Activated CD4-positive, alpha-beta T cell treated with anti-CD3 and anti-CD28 coated beads for 36 hours (primary cell): ENCODE results near the gene HP1BP3. TPM values are rescaled to one million over a fixed set of nuclear protein-coding genes. Genes with fewer than 3 reads are reported as not detected.

Experiments used
- ATAC-seq: fragments of 200-7000 bp; cut with Tn5 transposase; one replicate; pipeline ENCODE4 v1.10.0; 2021; ENCODE audit warnings: mild to moderate bottlenecking, moderate library complexity
- CTCF ChIA-PET: fragments of 350-600 bp; sonication (Branson Sonifier 250); formaldehyde crosslinking; loops from one replicate; lab custom pipeline; 2021; ENCODE audit warnings: antibody characterized with exemption; lab: Charles Lee
- POLR2A ChIA-PET: fragments of 350-600 bp; sonication (Branson Sonifier 250); formaldehyde crosslinking; loops from one replicate; lab custom pipeline; 2021; ENCODE audit warnings: antibody characterized with exemption, inconsistent platforms; lab: Charles Lee
- DNase-seq: peaks from one replicate; pipeline ENCODE4 v3.0.0-alpha.2; 2020
- H3K27ac Mint-ChIP-seq: one replicate; pipeline ENCODE4 v1.8.0; 2021; ENCODE audit warnings: mixed read lengths
- H3K27me3 Mint-ChIP-seq: one replicate; pipeline ENCODE4 v1.8.0; 2021; ENCODE audit warnings: mixed read lengths
- H3K36me3 Mint-ChIP-seq: one replicate; pipeline ENCODE4 v1.8.0; 2021; ENCODE audit warnings: low read depth, mixed read lengths
- H3K4me1 Mint-ChIP-seq: one replicate; pipeline ENCODE4 v1.8.0; 2021; ENCODE audit warnings: mixed read lengths
- H3K4me3 Mint-ChIP-seq: one replicate; pipeline ENCODE4 v1.8.0; 2021; ENCODE audit warnings: mild to moderate bottlenecking, moderate library complexity, mixed read lengths
- H3K9me3 Mint-ChIP-seq: one replicate; pipeline ENCODE4 v1.8.0; 2021; ENCODE audit warnings: low read depth, mixed read lengths
- intact Hi-C, 2 experiments: fragments of 100-400 bp; cut with DNase I in 1 of 2; cut with micrococcal nuclease in 1 of 2; formaldehyde crosslinking; loops; one replicate each; pipeline versions ENCODE4 v1.14.2 to v1.15.1; 2022 to 2024; cut with DNase I, micrococcal nuclease
- total RNA-seq, 2 experiments: library from RNA; stranded (reverse); gene quantifications; one replicate each; pipeline ENCODE4 v1.2.3, GENCODE V29; 2021

The HP1BP3 gene
- total RNA-seq, 2 experiments from 2014 or later = 232 to 269 TPM

- Mint-ChIP-seq H3K4me3 (peak within 1 kb of the TSS; percentile 74), H3K9me3 (no peaks in the 10 kb centered on the region), H3K36me3 (peaks cover 6% of the 10 kb centered on the region), H3K27me3 (peaks cover 21% of the 10 kb centered on the region), H3K4me1 (peaks cover 17% of the 10 kb centered on the region), H3K27ac (peak within 1 kb of the TSS; percentile 69)
- peak; percentile 87 for DNase-seq
- CTCF ChIA-PET = interaction anchor here (0.6 to 2.0 kb wide), 5 partner anchors 36 to 539 kb away, joined by 3 to 10 read pairs (median 4); no protein-coding TSS in a partner anchor
- ATAC-seq = peak; percentile 88
- intact Hi-C loops = loop anchor here in 1 of 2 experiments (1.0 to 2.0 kb wide), 7 partner anchors 15 to 444 kb away; partner anchors contain the start of genes DDOST, EIF4G3 and PINK1
- POLR2A ChIA-PET = interaction anchor here (0.6 kb wide), 2 partner anchors 85 to 104 kb away, joined by 3 to 5 read pairs; no protein-coding TSS in a partner anchor
Measured at GRCh38 chr1:20732588-20733359, 54.3 kb downstream of the HP1BP3 start, which contains the start of gene SH2D5. Gene SH2D5 (minus strand): TSS chr1:20732703. CDS start chr1:20728044, 4,659 bp downstream.

- H3K9me3 Mint-ChIP-seq = no peaks in the 10 kb centered on the region
- POLR2A ChIA-PET = interaction anchor here (0.6 kb wide), 2 partner anchors 86 to 104 kb away, joined by 3 to 5 read pairs; no protein-coding TSS in a partner anchor
Measured at GRCh38 chr1:20732071-20732587, 55.0 kb downstream of the HP1BP3 start.

GRCh38 chr1:20731057-20731991 is 55.8 kb downstream of the HP1BP3 start:
- CTCF ChIA-PET = no interaction called here
- Mint-ChIP-seq H3K36me3 (no peaks in the 10 kb centered on the region), H3K4me3 (peak overlapping the region; percentile 74), H3K27ac (no peak overlapping the region), H3K27me3 (peaks cover 21% of the 10 kb centered on the region), H3K4me1 (peaks cover 17% of the 10 kb centered on the region), H3K9me3 (no peaks in the 10 kb centered on the region)
- ATAC-seq = peak; percentile 13
- intact Hi-C loops = no loop called here
- POLR2A ChIA-PET = no interaction called here
- no peak for DNase-seq

More at GRCh38 chr1:20732071-20732587, 55.0 kb downstream of the HP1BP3 start:
- H3K4me1 Mint-ChIP-seq = peaks cover 17% of the 10 kb centered on the region
- peak overlapping the region; percentile 43 for H3K27ac Mint-ChIP-seq
- peaks cover 21% of the 10 kb centered on the region for H3K27me3 Mint-ChIP-seq
- CTCF ChIA-PET = interaction anchor here (0.6 kb wide), 1 partner anchor 540 kb away, joined by 4 read pairs; no protein-coding TSS in a partner anchor
- peak; percentile 71 for DNase-seq
- peak overlapping the region; percentile 74 for H3K4me3 Mint-ChIP-seq
- peaks cover under 1% of the 10 kb centered on the region for H3K36me3 Mint-ChIP-seq
- ATAC-seq = peak; percentile 48
- intact Hi-C loops = loop anchor here in 1 of 2 experiments (2.0 kb wide), 1 partner anchor 445 kb away; the partner anchor contains the start of gene EIF4G3

DNA sequence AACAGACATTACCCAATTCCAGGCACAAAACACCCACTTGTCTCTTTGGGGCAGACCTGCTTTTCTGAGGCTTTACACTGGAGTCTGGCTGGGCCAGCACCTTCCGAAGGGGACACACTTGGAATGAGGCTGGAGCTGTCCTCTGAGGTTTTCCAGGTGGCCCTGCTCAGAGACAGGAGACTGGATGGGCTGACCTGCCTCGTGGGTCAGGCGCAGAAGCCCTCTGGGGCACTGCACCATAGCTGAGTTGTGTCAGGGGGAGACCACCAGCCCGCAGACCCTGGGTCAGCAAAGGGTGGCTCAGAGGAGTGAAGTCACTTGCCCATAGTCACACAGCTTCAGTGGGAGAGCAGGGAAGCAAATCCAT is 56.4 kb downstream of the HP1BP3 start:
- DNase-seq (no peak), ATAC-seq (no peak)
- ChIA-PET CTCF (no interaction called here), POLR2A (no interaction called here)
- H3K27me3 Mint-ChIP-seq = peaks cover 21% of the 10 kb centered on the region
- H3K36me3 Mint-ChIP-seq = no peaks in the 10 kb centered on the region
- intact Hi-C loops = no loop called here
- no peak overlapping the region for H3K27ac Mint-ChIP-seq
- peaks cover 17% of the 10 kb centered on the region for H3K4me1 Mint-ChIP-seq
- no peak overlapping the region for H3K4me3 Mint-ChIP-seq
- H3K9me3 Mint-ChIP-seq = no peaks in the 10 kb centered on the region

DNA sequence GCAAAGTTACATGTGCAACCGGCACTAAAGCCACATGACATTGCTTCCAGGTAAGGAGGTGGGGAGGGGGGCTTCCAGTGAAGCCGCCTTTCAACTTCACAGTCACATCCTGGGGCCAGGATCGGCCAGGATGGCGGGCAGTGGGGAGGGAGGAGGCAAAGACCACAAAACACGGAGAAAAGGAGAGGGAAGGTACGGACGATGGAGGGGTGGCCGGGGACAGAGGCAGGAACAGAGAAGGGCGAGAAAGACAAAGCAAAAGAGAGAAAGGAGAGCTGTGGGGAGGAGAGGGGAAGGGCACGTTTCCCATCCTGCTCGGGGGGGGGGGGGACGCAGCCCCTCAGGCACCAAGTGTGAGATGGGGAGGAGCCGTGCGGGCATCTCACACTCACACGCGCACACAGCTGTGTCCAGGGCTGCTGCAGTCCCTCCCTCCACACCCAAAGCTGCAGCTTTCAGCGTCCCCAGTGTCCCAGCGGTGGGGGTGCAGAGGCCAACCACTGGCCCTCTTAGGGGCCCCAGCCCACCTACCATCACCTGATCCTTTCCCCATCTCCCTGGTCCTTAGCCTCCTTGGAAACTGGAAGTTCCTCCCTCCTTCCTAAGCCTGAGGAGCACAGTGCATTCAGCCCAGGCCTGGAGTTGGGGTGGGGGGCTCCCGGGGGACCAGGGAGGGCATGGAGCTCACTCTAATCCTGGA is 57.0 kb downstream of the HP1BP3 start:
- ATAC-seq = no peak
- peaks cover 21% of the 10 kb centered on the region for H3K27me3 Mint-ChIP-seq
- H3K27ac Mint-ChIP-seq = no peak overlapping the region
- intact Hi-C loops = no loop called here
- POLR2A ChIA-PET = no interaction called here
- no peak for DNase-seq
- no peak overlapping the region for H3K4me3 Mint-ChIP-seq
- H3K36me3 Mint-ChIP-seq = no peaks in the 10 kb centered on the region
- H3K9me3 Mint-ChIP-seq = no peaks in the 10 kb centered on the region
- peaks cover 17% of the 10 kb centered on the region for H3K4me1 Mint-ChIP-seq
- CTCF ChIA-PET = no interaction called here

DNA sequence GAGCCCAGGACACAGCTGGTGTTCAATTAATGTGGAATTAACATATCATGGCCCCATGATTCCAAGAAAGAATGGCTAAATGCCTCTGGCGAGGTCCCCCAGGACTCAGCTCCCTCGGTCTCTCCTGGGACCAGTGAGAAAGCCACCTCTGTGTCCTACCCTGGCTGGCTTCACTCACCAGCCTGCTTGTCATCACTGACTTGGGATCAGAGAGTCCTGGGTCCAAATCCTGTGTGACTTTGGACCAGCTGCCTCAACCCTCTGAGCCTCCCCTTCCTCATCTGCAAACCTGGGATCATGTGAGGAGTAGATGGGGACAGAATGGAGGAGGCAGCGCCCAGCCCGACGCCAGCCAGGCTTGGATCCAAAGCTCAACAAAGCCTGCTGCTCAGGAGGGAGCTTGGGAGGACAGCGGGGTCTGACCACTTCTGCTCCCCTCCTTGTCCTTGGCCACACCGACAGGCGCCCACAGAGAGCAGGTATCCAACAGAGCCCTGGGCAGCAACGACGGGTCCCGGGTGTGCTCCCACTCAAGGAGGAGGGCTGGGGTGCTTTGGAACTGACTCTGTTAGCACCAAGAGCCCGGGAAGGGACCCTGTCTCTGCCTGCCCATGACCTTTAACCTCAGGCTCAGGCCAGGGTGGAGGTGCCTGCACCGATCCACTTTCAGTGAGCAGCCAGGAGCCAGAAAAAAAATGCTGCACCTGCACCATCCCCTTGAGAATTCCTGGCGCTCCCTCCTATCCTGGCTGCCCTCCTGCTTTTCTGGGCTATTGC is 57.8 kb downstream of the HP1BP3 start:
- no peaks in the 10 kb centered on the region for H3K9me3 Mint-ChIP-seq
- H3K4me3 Mint-ChIP-seq = no peak overlapping the region
- H3K27ac Mint-ChIP-seq = no peak overlapping the region
- CTCF ChIA-PET = interaction anchor here (1.0 to 1.5 kb wide), 2 partner anchors 10 to 63 kb away, joined by 3 to 5 read pairs; no protein-coding TSS in a partner anchor
- peaks cover 21% of the 10 kb centered on the region for H3K27me3 Mint-ChIP-seq
- DNase-seq (no peak), ATAC-seq (no peak)
- intact Hi-C loops = no loop called here
- H3K4me1 Mint-ChIP-seq = peaks cover 17% of the 10 kb centered on the region
- H3K36me3 Mint-ChIP-seq = no peaks in the 10 kb centered on the region
- POLR2A ChIA-PET = interaction anchor here (0.6 kb wide), 1 partner anchor 503 kb away, joined by 7 read pairs; no protein-coding TSS in a partner anchor

GRCh38 chr1:20728371-20729154 is 58.5 kb downstream of the HP1BP3 start:
- no peak for ATAC-seq
- Mint-ChIP-seq H3K4me1 (peaks cover 14% of the 10 kb centered on the region), H3K27me3 (peaks cover 21% of the 10 kb centered on the region), H3K9me3 (no peaks in the 10 kb centered on the region), H3K4me3 (no peak overlapping the region), H3K27ac (no peak overlapping the region), H3K36me3 (no peaks in the 10 kb centered on the region)
- CTCF ChIA-PET = interaction anchor here (0.7 to 1.5 kb wide), 4 partner anchors 9 to 62 kb away, joined by 3 to 5 read pairs (median 3); no protein-coding TSS in a partner anchor
- POLR2A ChIA-PET = no interaction called here
- intact Hi-C loops = no loop called here
- no peak for DNase-seq

DNA sequence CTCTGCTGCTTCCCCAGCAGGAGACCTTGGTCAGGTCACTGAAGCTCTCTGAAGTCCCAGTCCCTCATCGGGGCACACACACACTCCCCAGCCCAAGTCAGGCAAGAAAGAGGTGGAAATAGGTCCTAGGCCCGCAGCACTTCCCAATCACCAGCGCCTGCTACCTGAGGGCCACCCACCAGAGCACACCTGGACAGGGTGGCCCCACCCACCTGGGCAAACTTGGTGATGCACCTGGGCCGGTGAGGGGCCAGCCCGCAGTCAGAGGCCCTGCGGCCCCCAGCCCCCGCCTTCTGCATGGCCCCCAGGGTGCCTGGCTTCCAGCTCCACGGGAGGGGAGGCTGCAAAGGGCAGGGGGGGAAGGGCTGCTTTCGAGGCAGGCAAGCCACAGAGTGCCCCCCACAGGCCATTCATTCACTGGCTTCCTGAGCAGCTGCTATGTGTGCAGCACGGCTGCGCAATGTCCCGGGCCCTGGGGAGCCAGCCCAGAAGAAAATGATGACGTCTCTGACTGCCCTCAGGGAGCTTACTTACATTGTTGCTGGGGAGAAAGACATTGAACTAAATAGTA is 59.3 kb downstream of the HP1BP3 start:
- ChIA-PET POLR2A (no interaction called here), CTCF (interaction anchor here (0.7 to 1.5 kb wide), 4 partner anchors 8 to 61 kb away, joined by 3 to 5 read pairs (median 3); no protein-coding TSS in a partner anchor)
- ATAC-seq (no peak), DNase-seq (no peak)
- H3K4me1 Mint-ChIP-seq = peaks cover 8% of the 10 kb centered on the region
- no peak overlapping the region for H3K27ac Mint-ChIP-seq
- intact Hi-C loops = no loop called here
- peaks cover 21% of the 10 kb centered on the region for H3K27me3 Mint-ChIP-seq
- no peaks in the 10 kb centered on the region for H3K36me3 Mint-ChIP-seq
- no peak overlapping the region for H3K4me3 Mint-ChIP-seq
- no peaks in the 10 kb centered on the region for H3K9me3 Mint-ChIP-seq
